SK-N-SH (cell line): Measurements from ENCODE around the gene SPRED1. TPM values are rescaled to one million over a fixed set of nuclear protein-coding genes. Genes with fewer than 3 reads are reported as not detected.
A peak's percentile ranks its signal among the peaks of the same experiment; 100 is the strongest.

ENCODE experiments used
- CTCF ChIA-PET: fragments of 300-600, 350-600 bp; formaldehyde crosslinking; extraction: SDS; loops from one replicate; lab custom pipeline; 2021; lab: Yijun Ruan, JAX
- POLR2A ChIA-PET: fragments of 350-600 bp; sonication (Branson Sonifier 250); formaldehyde crosslinking; extraction: SDS; loops from one replicate; lab custom pipeline; 2020; ENCODE audit warnings: antibody characterized with exemption, inconsistent platforms; lab: Yijun Ruan, JAX
- DNase-seq: peaks from one replicate; pipeline ENCODE4 v3.0.0; 2012
- H2AFZ ChIP-seq: fragments of 200-600 bp; sonication (generic); 2 replicates; pipeline ENCODE4 v1.8.1; 2016; ENCODE audit warnings: antibody characterized with exemption, mild to moderate bottlenecking, low read depth
- H3F3A ChIP-seq: fragments of 200-600 bp; sonication (generic); replicated peaks from 2 replicates; pipeline ENCODE3; 2016; ENCODE audit warnings: antibody characterized with exemption, mild to moderate bottlenecking; ENCODE audit not compliant: insufficient read depth
- H3K27ac ChIP-seq, 2 experiments: fragments of 200-500 bp in 1 of 2; fragments of 200-600 bp in 1 of 2; sonication (Bioruptor generic) in 1 of 2; sonication (generic), shearing (Covaris generic) in 1 of 2; 2 replicates each; pipeline versions ENCODE4 v1.5.1 to v1.6.1; 2014 to 2016; ENCODE audit warnings: low read depth in 2 of 2, inconsistent platforms in 1 of 2, low read length in 1 of 2, mild to moderate bottlenecking in 1 of 2, mixed read lengths in 1 of 2
- H3K27me3 ChIP-seq: fragments of 200-600 bp; sonication (generic), shearing (Covaris generic); 2 replicates; pipeline ENCODE4 v1.6.1; 2016; ENCODE audit warnings: mixed run types; ENCODE audit not compliant: insufficient read depth
- H3K36me3 ChIP-seq, 2 experiments: fragments of 200-500 bp in 1 of 2; fragments of 200-600 bp in 1 of 2; sonication (Bioruptor generic) in 1 of 2; sonication (generic) in 1 of 2; replicated peaks in 1 of 2; 2 replicates each; pipeline versions ENCODE3 to v1.5.1; 2014 to 2016; ENCODE audit warnings: low read length in 1 of 2, mild to moderate bottlenecking in 1 of 2; ENCODE audit not compliant: insufficient read depth in 2 of 2, control insufficient read depth in 1 of 2
- H3K4me1 ChIP-seq, 2 experiments: fragments of 200-500 bp in 1 of 2; fragments of 200-600 bp in 1 of 2; sonication (Bioruptor generic) in 1 of 2; sonication (generic), shearing (Covaris generic) in 1 of 2; 2 replicates each; pipeline versions ENCODE4 v1.5.1 to v1.6.1; 2014 to 2016; ENCODE audit warnings: low read depth in 1 of 2, low read length in 1 of 2, mixed run types in 1 of 2; ENCODE audit not compliant: insufficient read depth in 2 of 2, control insufficient read depth in 1 of 2
- H3K4me2 ChIP-seq: fragments of 200-600 bp; sonication (generic), shearing (Covaris generic); 2 replicates; pipeline ENCODE4 v1.6.1; 2017; ENCODE audit warnings: mixed run types
- H3K4me3 ChIP-seq, 2 experiments: fragments of 200-500 bp in 1 of 2; fragments of 200-600 bp in 1 of 2; sonication (Bioruptor generic) in 1 of 2; sonication (generic), shearing (Covaris generic) in 1 of 2; 2 replicates each; pipeline versions ENCODE4 v1.5.1 to v1.8.1; 2014 to 2016; ENCODE audit warnings: low read depth in 2 of 2, inconsistent platforms in 1 of 2, low read length in 1 of 2, mild to moderate bottlenecking in 1 of 2, mixed read lengths in 1 of 2, moderate library complexity in 1 of 2
- H3K79me2 ChIP-seq: fragments of 200-600 bp; sonication (generic); 2 replicates; pipeline ENCODE4 v1.8.1; 2017; ENCODE audit warnings: mild to moderate bottlenecking; ENCODE audit not compliant: insufficient read depth
- H3K9ac ChIP-seq: fragments of 200-600 bp; sonication (generic); 2 replicates; pipeline ENCODE4 v1.6.1; 2017; ENCODE audit warnings: mixed run types
- H3K9me2 ChIP-seq: fragments of 200-600 bp; sonication (generic); 2 replicates; pipeline ENCODE4 v1.6.1; 2017; ENCODE audit warnings: mixed run types
- H3K9me3 ChIP-seq: fragments of 200-600 bp; sonication (generic); 2 replicates; pipeline ENCODE4 v1.6.1; 2017; ENCODE audit warnings: mixed run types, mild to moderate bottlenecking, moderate library complexity
- H4K20me1 ChIP-seq: fragments of 200-600 bp; sonication (generic); 2 replicates; pipeline ENCODE4 v1.6.1; 2017; ENCODE audit warnings: mild to moderate bottlenecking, mixed run types; ENCODE audit not compliant: insufficient read depth
- ELF1 ChIP-seq: IDR thresholded peaks from 2 replicates; pipeline ENCODE4 v1.4.0; 2012
- EZH2phosphoT487 ChIP-seq: fragments of 200-600 bp; sonication (generic); IDR thresholded peaks from 2 replicates; pipeline ENCODE4 v1.6.1; 2017; ENCODE audit warnings: low read depth, mixed run types, mild to moderate bottlenecking, antibody characterized with exemption, moderate library complexity, borderline replicate concordance
- FOSL2 ChIP-seq: IDR thresholded peaks from 2 replicates; pipeline ENCODE4 v1.4.0; 2012; ENCODE audit warnings: low read depth, mild to moderate bottlenecking, moderate library complexity, borderline replicate concordance
- FOXM1 ChIP-seq: IDR thresholded peaks from 2 replicates; pipeline ENCODE4 v1.4.0; 2012; ENCODE audit warnings: low read depth, mild to moderate bottlenecking
- GATA2 ChIP-seq: sonication (generic); formaldehyde crosslinking; IDR thresholded peaks from 2 replicates; pipeline ENCODE4 v1.5.0; 2020; ENCODE audit warnings: mild to moderate bottlenecking, missing genetic modification reagents
- JUND ChIP-seq: IDR thresholded peaks from 2 replicates; pipeline ENCODE4 v1.4.0; 2012
- MAX ChIP-seq: IDR thresholded peaks from 2 replicates; pipeline ENCODE4 v1.4.0; 2012; ENCODE audit warnings: low read depth
- MXI1 ChIP-seq: IDR thresholded peaks from 2 replicates; pipeline ENCODE4 v1.6.1; 2012; ENCODE audit warnings: mild to moderate bottlenecking, low read depth, low read length, improper control_type of control experiment
- RXRA ChIP-seq: IDR thresholded peaks from 2 replicates; pipeline ENCODE4 v1.4.0; 2012; ENCODE audit warnings: low read depth, mild to moderate bottlenecking, borderline replicate concordance
- TAF1 ChIP-seq: IDR thresholded peaks from 2 replicates; pipeline ENCODE4 v1.6.1; 2012; ENCODE audit warnings: low read depth, mild to moderate bottlenecking, low read length, moderate library complexity, borderline replicate concordance
- TCF12 ChIP-seq: IDR thresholded peaks from 2 replicates; pipeline ENCODE4 v1.4.0; 2012
- TEAD4 ChIP-seq: IDR thresholded peaks from 2 replicates; pipeline ENCODE4 v1.4.0; 2012; ENCODE audit warnings: mild to moderate bottlenecking, borderline replicate concordance; ENCODE audit not compliant: insufficient read depth
- USF2 ChIP-seq: fragments of 150-350 bp; IDR thresholded peaks from 2 replicates; pipeline ENCODE4 v1.6.1; 2017; ENCODE audit warnings: antibody characterized with exemption, low read length, low read depth, borderline replicate concordance
- YY1 ChIP-seq: IDR thresholded peaks from 2 replicates; pipeline ENCODE4 v1.4.0; 2012; ENCODE audit warnings: low read depth, mild to moderate bottlenecking
- WGBS: methylation state at CpG from one replicate; pipeline ENCODE4 v1.1.6; 2017; ENCODE audit warnings: low lambda C conversion rate; 5-methylcytosine and 5-hydroxymethylcytosine counted together
- polyA plus RNA-seq, 3 experiments: library from polyadenylated mRNA; depleted of rRNA; stranded (reverse); fragments of >200 nt; gene quantifications; 2 replicates each; pipeline ENCODE4 v1.2.3, GENCODE V29; 2012
- TF ChIP-seq, protein P1 (sequence below): fragments of 200-600 bp; sonication (generic); IDR thresholded peaks from 2 replicates; pipeline ENCODE4 v1.6.1; 2017; ENCODE audit warnings: antibody characterized with exemption, mild to moderate bottlenecking, moderate library complexity
- TF ChIP-seq, protein P2 (sequence below): IDR thresholded peaks from 2 replicates; pipeline ENCODE4 v1.6.1; 2012; ENCODE audit warnings: mild to moderate bottlenecking, low read depth, low read length, moderate library complexity

SPRED1 gene
- polyA plus RNA-seq, 1 of the 3 experiments (the other 2 are of a cell fraction) = 4.4 TPM

- TF ChIP-seq RXRA (no peak), MXI1 (peak; percentile 72), JUND (0 out of 2 replicates have a peak, but pooled peaks have one; percentile 14), TEAD4 (0 out of 2 replicates have a peak, but pooled peaks have one; percentile 6), YY1 (peak; percentile 64; the same call in 1 of the 2 replicates), MAX (no peak), FOXM1 (no peak), FOSL2 (no peak; the same call in 1 of the 2 replicates), ELF1 (no peak), USF2 (peak; percentile 61), GATA2 (no peak), EZH2phosphoT487 (no peak), TAF1 (no peak; the same call in 1 of the 2 replicates)
- TF ChIP-seq, protein P1, sequence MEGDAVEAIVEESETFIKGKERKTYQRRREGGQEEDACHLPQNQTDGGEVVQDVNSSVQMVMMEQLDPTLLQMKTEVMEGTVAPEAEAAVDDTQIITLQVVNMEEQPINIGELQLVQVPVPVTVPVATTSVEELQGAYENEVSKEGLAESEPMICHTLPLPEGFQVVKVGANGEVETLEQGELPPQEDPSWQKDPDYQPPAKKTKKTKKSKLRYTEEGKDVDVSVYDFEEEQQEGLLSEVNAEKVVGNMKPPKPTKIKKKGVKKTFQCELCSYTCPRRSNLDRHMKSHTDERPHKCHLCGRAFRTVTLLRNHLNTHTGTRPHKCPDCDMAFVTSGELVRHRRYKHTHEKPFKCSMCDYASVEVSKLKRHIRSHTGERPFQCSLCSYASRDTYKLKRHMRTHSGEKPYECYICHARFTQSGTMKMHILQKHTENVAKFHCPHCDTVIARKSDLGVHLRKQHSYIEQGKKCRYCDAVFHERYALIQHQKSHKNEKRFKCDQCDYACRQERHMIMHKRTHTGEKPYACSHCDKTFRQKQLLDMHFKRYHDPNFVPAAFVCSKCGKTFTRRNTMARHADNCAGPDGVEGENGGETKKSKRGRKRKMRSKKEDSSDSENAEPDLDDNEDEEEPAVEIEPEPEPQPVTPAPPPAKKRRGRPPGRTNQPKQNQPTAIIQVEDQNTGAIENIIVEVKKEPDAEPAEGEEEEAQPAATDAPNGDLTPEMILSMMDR = no peak
These were observed 1.6 kb downstream of the SPRED1 start (continued) for GRCh38 chr15:38254051-38254883.

- TF ChIP-seq YY1 = peak; percentile 35; the same call in 1 of the 2 replicates
- TF ChIP-seq GATA2 = no peak
- TF ChIP-seq, protein P2, sequence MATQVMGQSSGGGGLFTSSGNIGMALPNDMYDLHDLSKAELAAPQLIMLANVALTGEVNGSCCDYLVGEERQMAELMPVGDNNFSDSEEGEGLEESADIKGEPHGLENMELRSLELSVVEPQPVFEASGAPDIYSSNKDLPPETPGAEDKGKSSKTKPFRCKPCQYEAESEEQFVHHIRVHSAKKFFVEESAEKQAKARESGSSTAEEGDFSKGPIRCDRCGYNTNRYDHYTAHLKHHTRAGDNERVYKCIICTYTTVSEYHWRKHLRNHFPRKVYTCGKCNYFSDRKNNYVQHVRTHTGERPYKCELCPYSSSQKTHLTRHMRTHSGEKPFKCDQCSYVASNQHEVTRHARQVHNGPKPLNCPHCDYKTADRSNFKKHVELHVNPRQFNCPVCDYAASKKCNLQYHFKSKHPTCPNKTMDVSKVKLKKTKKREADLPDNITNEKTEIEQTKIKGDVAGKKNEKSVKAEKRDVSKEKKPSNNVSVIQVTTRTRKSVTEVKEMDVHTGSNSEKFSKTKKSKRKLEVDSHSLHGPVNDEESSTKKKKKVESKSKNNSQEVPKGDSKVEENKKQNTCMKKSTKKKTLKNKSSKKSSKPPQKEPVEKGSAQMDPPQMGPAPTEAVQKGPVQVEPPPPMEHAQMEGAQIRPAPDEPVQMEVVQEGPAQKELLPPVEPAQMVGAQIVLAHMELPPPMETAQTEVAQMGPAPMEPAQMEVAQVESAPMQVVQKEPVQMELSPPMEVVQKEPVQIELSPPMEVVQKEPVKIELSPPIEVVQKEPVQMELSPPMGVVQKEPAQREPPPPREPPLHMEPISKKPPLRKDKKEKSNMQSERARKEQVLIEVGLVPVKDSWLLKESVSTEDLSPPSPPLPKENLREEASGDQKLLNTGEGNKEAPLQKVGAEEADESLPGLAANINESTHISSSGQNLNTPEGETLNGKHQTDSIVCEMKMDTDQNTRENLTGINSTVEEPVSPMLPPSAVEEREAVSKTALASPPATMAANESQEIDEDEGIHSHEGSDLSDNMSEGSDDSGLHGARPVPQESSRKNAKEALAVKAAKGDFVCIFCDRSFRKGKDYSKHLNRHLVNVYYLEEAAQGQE = no peak
- no peak for TF ChIP-seq TCF12
- TF ChIP-seq, all 33 proteins: peak for 1
- no peaks in the 10 kb centered on the region for H3K9me3 ChIP-seq
- H3K27me3 ChIP-seq = no peaks in the 10 kb centered on the region
- 25% methylated on average over 2 of the region's 2 CpGs for WGBS
- peak overlapping the region; percentile 74 for H3K4me2 ChIP-seq
- peaks cover 0 to 6% of the 10 kb centered on the region in 2 experiments for H3K36me3 ChIP-seq
- peak overlapping the region; percentile 89 to 97 for H3K27ac ChIP-seq
- no peak for DNase-seq
- H2AFZ ChIP-seq = no peak overlapping the region
- ChIA-PET CTCF (interaction anchor here (1.0 kb wide), 1 partner anchor 260 kb away, joined by 3 read pairs; no protein-coding TSS in a partner anchor), POLR2A (no interaction called here)
- peak overlapping the region; percentile 91 for H3K4me3 ChIP-seq
- H3K79me2 ChIP-seq = peaks cover 83% of the 10 kb centered on the region
- peaks cover 24 to 25% of the 10 kb centered on the region in 2 experiments; a peak in 3 of 4 replicates for H3K4me1 ChIP-seq
- peaks cover 29% of the 10 kb centered on the region for H3F3A ChIP-seq
- peak overlapping the region; percentile 95; the same call in 1 of the 2 replicates for H3K9ac ChIP-seq
- H3K9me2 ChIP-seq = no peaks in the 10 kb centered on the region
- peaks cover 71% of the 10 kb centered on the region for H4K20me1 ChIP-seq
These were observed 3.1 kb downstream of the SPRED1 start for GRCh38 chr15:38255690-38256089.
